A673 (cell line): ENCODE data around the gene ZBTB39. TPM values are rescaled to one million over a fixed set of nuclear protein-coding genes. Genes with fewer than 3 reads are reported as not detected.
"Not testable (repeated sequence)": the region's sequence is repeated elsewhere in the genome, so short reads cannot be mapped to it uniquely, and the experiment has no call there.

Experiments used
- BruUV-seq: library from RNA; stranded (reverse); fragments of 400-500 nt; replicated peaks from 2 replicates; lab custom pipeline; 2021; lab: Mats Ljungman, UMichigan
- CTCF ChIA-PET: fragments of 300-600 bp; sonication (Branson Sonifier 250); formaldehyde crosslinking; loops from one replicate; lab custom pipeline; 2022; ENCODE audit warnings: antibody characterized with exemption; lab: Charles Lee
- POLR2A ChIA-PET: fragments of 300-600 bp; sonication (Branson Sonifier 250); formaldehyde crosslinking; loops from one replicate; lab custom pipeline; 2022; ENCODE audit warnings: antibody characterized with exemption; ENCODE audit not compliant: low non-redundant PET; lab: Charles Lee
- DNase-seq: peaks from one replicate; pipeline ENCODE4 v3.0.0-alpha.2; 2015; ENCODE audit warnings: low spot score
- H3K27ac ChIP-seq: fragments of 200-600 bp; sonication (generic); 2 replicates; pipeline ENCODE4 v1.5.1; 2016; ENCODE audit warnings: mixed run types, low read depth, mild to moderate bottlenecking, mixed read lengths, antibody characterized with exemption, low read length; ENCODE audit not compliant: poor library complexity, severe bottlenecking
- H3K27me3 ChIP-seq: fragments of 200-600 bp; sonication (generic); replicated peaks from 2 replicates; pipeline ENCODE4 v1.6.1; 2017; ENCODE audit warnings: mixed run types, low read depth, mild to moderate bottlenecking, mixed read lengths, antibody characterized with exemption, low read length; ENCODE audit not compliant: insufficient read depth, poor library complexity
- H3K36me3 ChIP-seq: fragments of 200-600 bp; sonication (generic); 2 replicates; pipeline ENCODE4 v1.6.1; 2016; ENCODE audit warnings: mixed run types, mild to moderate bottlenecking, mixed read lengths, antibody characterized with exemption, low read length; ENCODE audit not compliant: insufficient read depth, poor library complexity, severe bottlenecking
- H3K4me1 ChIP-seq: fragments of 200-600 bp; sonication (generic); 2 replicates; pipeline ENCODE4 v1.6.1; 2017; ENCODE audit warnings: mixed run types, mild to moderate bottlenecking, mixed read lengths, antibody characterized with exemption, low read length; ENCODE audit not compliant: insufficient read depth, poor library complexity, severe bottlenecking
- H3K4me3 ChIP-seq: fragments of 200-600 bp; sonication (generic); 2 replicates; pipeline ENCODE4 v1.5.1; 2016; ENCODE audit warnings: low read depth, mixed run types, mild to moderate bottlenecking, mixed read lengths, low read length; ENCODE audit not compliant: poor library complexity, severe bottlenecking
- H3K9me3 ChIP-seq: fragments of 200-600 bp; sonication (generic); 2 replicates; pipeline ENCODE4 v1.6.1; 2016; ENCODE audit warnings: mixed run types, low read depth, mild to moderate bottlenecking, mixed read lengths, antibody characterized with exemption, low read length; ENCODE audit not compliant: poor library complexity, severe bottlenecking
- intact Hi-C: fragments of 100-400 bp; cut with micrococcal nuclease; formaldehyde crosslinking; loops from one replicate; pipeline ENCODE4 v1.10.0; 2022; ENCODE audit not compliant: unreplicated experiment
- total RNA-seq: library from RNA; stranded (reverse); gene quantifications from 2 replicates; pipeline ENCODE4 v1.2.3, GENCODE V29; 2021

Gene ZBTB39
- total RNA-seq, 1 experiment from 2014 or later, result 18.2 TPM

DNA sequence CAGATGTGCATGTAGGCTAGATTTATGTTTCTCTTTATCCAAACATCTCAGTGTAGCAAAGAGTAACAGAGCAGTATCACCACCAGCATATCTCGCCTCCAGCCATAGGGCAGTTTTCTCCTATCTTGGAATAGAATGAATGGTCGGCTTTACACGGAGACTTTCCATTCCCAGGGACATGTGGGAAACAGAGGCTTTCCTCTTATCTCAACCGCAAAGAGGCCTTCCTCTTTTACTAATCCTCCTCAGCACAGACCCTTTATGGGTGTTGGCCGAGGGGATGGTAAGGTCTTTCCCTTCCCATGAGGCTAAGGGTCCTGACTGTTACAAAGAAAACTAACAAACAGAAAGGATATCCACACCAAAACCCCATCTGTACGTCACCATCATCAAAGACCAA lies 37.4 kb downstream of the ZBTB39 start:
- H3K9me3 ChIP-seq, POLR2A ChIA-PET, H3K36me3 ChIP-seq, H3K27ac ChIP-seq, intact Hi-C loops, H3K27me3 ChIP-seq, H3K4me3 ChIP-seq, DNase-seq, CTCF ChIA-PET, H3K4me1 ChIP-seq, BruUV-seq: not testable (repeated sequence)

DNA sequence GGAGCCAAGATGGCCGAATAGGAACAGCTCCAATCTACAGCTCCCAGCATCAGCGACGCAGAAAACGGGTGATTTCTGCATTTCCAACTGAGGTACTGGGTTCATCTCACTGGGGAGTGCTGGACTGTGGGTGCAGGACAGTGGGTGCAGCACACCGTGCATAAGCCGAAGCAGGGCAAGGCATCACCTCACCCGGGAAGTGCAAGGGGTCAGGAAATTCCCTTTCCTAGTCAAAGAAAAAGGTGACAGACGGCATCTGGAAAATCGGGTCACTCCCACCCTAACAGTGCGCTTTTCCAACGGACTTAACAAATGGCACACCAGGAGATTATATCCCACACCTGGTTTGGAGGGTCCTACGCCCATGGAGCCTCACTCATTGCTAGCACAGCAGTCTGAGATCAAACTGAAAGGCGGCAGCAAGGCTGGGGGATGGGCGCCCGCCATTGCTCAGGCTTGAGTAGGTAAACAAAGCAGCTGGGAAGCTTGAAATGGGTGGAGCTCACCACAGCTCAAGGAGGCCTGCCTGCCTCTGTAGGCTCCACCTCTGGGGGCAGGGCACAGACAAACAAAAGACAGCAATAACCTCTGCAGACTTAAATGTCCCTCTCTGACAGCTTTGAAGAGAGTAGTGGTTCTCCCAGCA lies 40.2 kb downstream of the ZBTB39 start:
- H3K36me3 ChIP-seq, H3K27me3 ChIP-seq, POLR2A ChIA-PET, H3K4me1 ChIP-seq, H3K4me3 ChIP-seq, DNase-seq, CTCF ChIA-PET, intact Hi-C loops, H3K9me3 ChIP-seq, H3K27ac ChIP-seq, BruUV-seq: not testable (repeated sequence)

DNA sequence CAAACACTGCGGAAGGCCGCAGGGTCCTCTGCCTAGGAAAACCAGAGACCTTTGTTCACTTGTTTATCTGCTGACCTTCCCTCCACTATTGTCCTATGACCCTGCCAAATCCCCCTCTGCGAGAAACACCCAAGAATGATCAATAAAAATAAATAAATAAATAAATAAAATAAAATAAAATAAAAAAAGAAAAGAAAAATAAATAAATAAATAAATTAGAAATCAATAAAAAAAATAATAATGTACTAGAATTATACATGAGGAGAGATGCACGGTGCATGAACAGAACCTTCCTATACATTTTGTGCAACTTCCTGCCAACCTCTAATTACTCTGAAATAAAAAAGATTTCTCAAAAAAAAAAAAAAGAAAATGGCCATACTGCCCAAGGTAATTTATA lies 41.2 kb downstream of the ZBTB39 start:
- CTCF ChIA-PET, BruUV-seq: not testable (repeated sequence)

GRCh38 chr12:56963557-56963956 lies 42.8 kb downstream of the ZBTB39 start:
- H3K27ac ChIP-seq, H3K9me3 ChIP-seq, H3K27me3 ChIP-seq, H3K4me3 ChIP-seq, CTCF ChIA-PET, intact Hi-C loops, POLR2A ChIA-PET, DNase-seq, H3K4me1 ChIP-seq, BruUV-seq, H3K36me3 ChIP-seq: not testable (repeated sequence)

More for the DNA sequence above, 41.2 kb downstream of the ZBTB39 start:
- H3K27me3 ChIP-seq, POLR2A ChIA-PET, DNase-seq, H3K36me3 ChIP-seq, H3K4me3 ChIP-seq, H3K9me3 ChIP-seq, H3K4me1 ChIP-seq, H3K27ac ChIP-seq, intact Hi-C loops: not testable (repeated sequence)

DNA sequence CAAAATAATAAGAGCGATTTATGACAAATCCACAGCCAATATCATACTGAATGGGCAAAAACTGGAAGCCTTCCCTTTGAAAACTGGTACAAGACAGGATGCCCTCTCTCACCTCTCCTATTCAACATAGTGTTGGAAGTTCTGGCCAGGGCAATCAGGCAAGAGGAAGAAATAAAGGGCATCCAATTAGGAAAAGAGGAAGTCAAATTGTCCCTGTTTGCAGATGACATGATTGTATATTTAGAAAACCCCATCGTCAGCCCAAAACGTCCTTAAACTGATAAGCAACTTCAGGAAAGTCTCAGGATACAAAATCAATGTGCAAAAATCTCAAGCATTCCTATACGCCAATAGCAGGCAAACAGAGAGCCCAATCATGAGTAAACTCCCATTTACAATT lies 44.1 kb downstream of the ZBTB39 start:
- H3K36me3 ChIP-seq, POLR2A ChIA-PET, DNase-seq, BruUV-seq, H3K27ac ChIP-seq, H3K9me3 ChIP-seq, intact Hi-C loops, H3K27me3 ChIP-seq, H3K4me3 ChIP-seq, H3K4me1 ChIP-seq, CTCF ChIA-PET: not testable (repeated sequence)
